GM13976 (cell line): ENCODE data around the gene GMCL1.
"Not testable (repeated sequence)": the region's sequence is repeated elsewhere in the genome, so short reads cannot be mapped to it uniquely, and the experiment has no call there.

Experiments used
- DNase-seq: peaks from one replicate; pipeline ENCODE4 v3.0.0; 2012; ENCODE audit warnings: low spot score
- in situ Hi-C: fragments of 300-500 bp; cut with MboI; formaldehyde crosslinking; loops from one replicate; pipeline ENCODE4 v1.12.0; 2022; ENCODE audit warnings: low sequenced_read_pairs, mixed read lengths, inconsistent platforms; ENCODE audit not compliant: unreplicated experiment
- TF ChIP-seq, protein P1 (sequence below): IDR thresholded peaks from 2 replicates; pipeline ENCODE4 v1.5.1; 2012; ENCODE audit warnings: borderline replicate concordance, mild to moderate bottlenecking; ENCODE audit not compliant: insufficient read depth; ENCODE audit errors: extremely low read depth, missing control alignments, control extremely low read depth

Gene GMCL1

DNA sequence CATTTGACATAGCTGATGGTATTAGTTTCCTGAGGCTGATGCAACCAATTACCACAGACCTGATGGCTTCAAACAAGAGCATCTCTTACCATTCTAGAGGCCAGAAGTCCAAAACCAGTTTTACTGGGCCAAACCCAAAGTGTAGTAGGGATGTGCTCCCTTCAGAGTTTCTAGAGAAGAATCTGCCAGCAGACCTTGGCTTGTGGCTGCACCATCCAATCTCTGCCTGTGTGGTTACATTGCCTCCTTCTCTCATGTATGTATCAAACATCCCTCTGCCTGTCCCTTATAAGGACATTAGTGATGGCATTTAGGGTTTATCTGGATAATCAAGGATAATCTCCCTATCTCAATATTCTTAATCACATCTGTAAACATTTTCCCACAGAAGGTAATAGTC is 59.8 kb downstream of the GMCL1 start:
- TF ChIP-seq, protein P1, sequence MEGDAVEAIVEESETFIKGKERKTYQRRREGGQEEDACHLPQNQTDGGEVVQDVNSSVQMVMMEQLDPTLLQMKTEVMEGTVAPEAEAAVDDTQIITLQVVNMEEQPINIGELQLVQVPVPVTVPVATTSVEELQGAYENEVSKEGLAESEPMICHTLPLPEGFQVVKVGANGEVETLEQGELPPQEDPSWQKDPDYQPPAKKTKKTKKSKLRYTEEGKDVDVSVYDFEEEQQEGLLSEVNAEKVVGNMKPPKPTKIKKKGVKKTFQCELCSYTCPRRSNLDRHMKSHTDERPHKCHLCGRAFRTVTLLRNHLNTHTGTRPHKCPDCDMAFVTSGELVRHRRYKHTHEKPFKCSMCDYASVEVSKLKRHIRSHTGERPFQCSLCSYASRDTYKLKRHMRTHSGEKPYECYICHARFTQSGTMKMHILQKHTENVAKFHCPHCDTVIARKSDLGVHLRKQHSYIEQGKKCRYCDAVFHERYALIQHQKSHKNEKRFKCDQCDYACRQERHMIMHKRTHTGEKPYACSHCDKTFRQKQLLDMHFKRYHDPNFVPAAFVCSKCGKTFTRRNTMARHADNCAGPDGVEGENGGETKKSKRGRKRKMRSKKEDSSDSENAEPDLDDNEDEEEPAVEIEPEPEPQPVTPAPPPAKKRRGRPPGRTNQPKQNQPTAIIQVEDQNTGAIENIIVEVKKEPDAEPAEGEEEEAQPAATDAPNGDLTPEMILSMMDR, result no peak
- in situ Hi-C loops, result no loop called here

DNA sequence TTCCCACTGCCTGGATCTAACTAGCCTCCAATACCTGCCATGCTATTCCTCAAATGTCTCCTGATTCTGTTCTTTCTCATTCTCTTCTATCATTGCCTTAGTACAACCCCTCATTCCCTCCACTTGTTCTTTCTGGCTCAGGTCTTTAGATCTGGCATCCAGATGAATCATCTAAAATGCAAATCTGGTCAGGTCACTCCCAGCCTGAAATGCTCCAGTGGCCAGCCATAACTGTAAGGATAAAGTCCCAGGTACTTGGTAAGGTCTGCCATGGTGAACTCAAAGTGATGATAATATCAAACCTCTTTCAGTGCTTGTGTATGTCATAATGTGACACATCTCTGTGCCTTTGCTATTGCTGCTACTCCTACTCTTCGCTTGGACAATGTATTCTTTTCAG is 61.4 kb downstream of the GMCL1 start:
- in situ Hi-C loops, result no loop called here
- TF ChIP-seq, protein P1, result no peak

More for the DNA sequence above, 59.8 kb downstream of the GMCL1 start:
- no peak for DNase-seq

DNA sequence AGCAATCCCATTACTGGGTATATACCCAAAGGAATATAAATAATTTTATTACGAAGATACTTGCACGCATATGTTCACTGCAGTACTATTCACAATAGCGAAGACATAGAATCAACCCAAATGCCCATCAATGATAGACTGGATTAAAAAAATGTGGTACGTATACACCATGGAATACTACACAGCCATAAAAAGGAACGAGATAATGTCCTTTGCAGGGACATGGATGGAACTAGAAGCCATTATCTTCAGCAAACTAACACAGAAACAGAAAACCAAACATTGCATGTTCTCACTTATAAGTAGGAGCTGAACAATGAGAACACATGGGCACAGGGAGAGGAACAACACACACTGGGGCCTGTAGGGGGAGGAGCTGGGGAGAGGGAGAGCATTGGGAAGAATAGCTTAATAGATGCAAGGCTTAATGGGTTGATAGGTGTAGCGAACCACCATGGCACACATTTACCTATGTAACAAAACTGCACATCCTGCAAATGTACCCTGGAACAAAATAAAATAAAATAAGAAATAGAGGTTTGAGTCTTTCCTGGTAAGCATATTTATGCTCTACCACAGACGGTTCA is 63.5 kb downstream of the GMCL1 start:
- in situ Hi-C loops, DNase-seq: not testable (repeated sequence)

More for the DNA sequence above, 61.4 kb downstream of the GMCL1 start:
- DNase-seq, result no peak

DNA sequence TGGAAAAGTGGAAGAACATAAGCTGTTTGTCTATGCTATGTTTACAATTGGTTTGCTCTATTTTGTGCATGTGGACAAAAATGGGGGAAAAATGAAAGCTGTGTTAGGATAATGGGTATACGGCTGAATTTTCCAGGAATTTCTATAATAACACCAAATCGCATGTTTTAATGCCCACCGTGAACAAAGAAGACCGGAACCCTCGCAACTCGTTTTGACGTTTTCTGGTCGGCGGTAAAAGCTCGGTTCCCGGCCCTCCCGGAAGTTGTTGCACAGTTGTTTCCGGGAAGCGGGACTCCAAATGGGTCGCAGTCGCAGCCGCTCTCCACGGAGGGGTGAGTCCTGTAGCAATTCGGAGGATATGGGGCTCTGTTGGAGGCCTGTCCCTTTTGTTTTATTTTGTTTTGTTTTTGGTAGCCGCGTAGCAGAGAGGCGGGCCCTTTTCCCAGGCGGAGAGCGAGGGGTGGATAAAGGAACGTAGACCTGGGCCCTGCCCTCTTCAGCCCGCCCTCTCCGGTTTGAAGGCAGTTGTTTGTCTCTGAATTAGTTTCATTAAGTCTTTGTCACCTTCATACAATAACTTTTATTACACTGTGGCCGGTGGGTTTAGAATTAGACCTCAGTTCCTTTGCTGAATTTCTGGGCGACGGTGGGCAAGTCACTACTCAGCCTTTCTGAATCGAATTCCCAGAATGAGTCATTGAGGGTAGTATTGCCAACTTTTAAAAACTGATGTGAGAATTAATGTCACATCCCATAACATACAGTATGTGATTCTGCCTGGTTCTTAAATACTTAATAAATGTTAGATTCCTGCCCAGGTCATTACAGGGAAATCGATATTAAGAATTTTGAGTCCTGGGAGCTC is 64.5 kb downstream of the GMCL1 start, which contains the start of gene SNRNP27:
Gene SNRNP27, plus strand, starts transcription at position 273 of the 868 bp plus-strand sequence. Its CDS starts 29 bp downstream, at position 302.
- in situ Hi-C loops, result no loop called here
- TF ChIP-seq, protein P1, result no peak
- DNase-seq, result peak; percentile 82

DNA sequence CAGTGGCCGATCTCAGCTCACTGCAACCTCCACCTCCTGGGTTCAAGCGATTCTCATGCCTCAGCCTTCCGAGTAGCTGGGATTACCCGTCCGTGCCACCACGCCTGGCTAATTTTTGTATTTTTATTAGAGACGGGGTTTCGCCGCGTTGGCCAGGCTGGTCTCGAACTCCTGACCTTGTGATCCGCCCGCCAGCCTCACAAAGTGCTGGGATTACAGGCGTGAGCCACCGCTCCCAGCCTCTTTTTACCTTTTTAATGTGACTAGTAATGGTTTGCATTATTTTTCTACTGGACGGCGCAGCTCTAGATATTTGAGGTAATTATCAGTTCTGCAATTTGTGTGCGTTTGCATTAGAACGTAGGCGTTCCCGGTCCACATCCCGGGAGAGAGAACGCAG is 65.3 kb downstream of the GMCL1 start:
- DNase-seq, in situ Hi-C loops: not testable (repeated sequence)

DNA sequence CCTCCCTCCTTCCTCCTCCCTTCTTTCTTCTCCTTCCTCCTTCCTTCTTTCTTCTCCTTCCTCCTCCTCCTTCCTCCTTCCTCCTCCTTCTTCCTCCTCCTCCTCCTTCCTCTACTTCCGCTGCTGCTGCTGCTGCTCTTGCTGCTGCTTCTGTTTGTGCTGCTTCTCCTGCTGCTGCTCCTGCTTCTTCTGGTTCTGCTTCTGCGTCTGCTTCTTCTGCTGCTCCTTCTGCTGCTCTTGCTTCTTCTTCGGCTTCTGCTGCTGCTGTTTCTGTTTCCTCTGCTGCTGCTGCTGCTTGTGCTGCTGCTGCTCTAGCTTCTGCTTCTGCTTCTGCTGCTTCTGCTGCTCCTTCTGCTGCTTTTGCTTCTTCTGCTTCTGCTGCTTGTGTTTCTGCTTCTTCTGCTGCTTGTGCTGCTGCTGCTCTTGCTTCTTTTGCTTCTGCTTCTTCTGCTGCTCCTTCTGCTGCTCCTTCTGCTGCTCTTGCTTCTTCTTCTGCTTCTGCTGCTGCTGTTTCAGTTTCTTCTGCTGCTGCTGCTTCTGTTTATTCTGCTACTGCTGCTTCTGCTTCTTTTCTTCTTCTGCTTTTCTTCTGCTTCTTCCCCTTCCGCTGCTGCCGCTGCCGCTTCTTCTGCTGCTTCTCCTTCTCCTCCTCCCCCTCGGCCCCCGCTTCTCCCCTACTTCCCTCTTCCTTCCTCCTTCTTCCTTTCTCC is 72.9 kb downstream of the GMCL1 start:
- in situ Hi-C loops, result loop anchor here (10.0 to 25.0 kb wide), 2 partner anchors 178 to 385 kb away; partner anchors contain the start of gene SNRPG
- no peak for DNase-seq
- TF ChIP-seq, protein P1, result no peak

DNA sequence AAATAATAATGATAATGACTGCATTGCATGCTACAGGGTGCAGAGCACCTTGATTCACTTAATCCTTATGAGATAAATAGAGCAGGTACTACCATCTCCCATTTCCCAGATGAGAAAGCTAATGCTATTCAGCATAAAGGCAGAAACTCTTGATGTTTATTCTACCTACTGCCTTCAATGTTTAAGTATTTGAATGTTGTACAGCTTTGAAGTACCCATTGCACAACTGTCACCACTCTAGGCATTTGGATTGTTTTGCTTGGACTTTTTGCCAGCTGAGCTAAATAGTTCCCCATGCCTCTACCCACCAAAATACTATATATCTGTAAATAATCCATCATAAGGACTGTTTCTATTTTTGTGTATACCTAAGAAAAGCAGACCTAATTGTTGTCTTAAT is 77.8 kb downstream of the GMCL1 start:
- TF ChIP-seq, protein P1, result no peak
- in situ Hi-C loops, result loop anchor here (10.0 to 25.0 kb wide), 2 partner anchors 182 to 380 kb away; partner anchors contain the start of gene SNRPG
- no peak for DNase-seq
